ENCODE data around the gene PRDM16. TPM values are rescaled to one million over a fixed set of nuclear protein-coding genes. Genes with fewer than 3 reads are reported as not detected.

PRDM16 gene
- total RNA-seq, 1 experiment from 2014 or later: 0.04 TPM

GRCh38 chr1:3033040-3033789, 35.8 kb upstream of the PRDM16 start:
- no peak for ATAC-seq
- CTCF ChIA-PET: no interaction called here
- no peaks in the 10 kb centered on the region for H3K9me2 ChIP-seq (replicated peaks; ENCODE audit: low read length)
- H3K79me2 ChIP-seq (ENCODE audit: low read length): no peaks in the 10 kb centered on the region
- intact Hi-C loops (cut with micrococcal nuclease): no loop called here
- no TSS peak for BruUV-seq (replicated peaks)
- TF ChIP-seq EZH2phosphoT487 (IDR thresholded peaks at IDR 0.05; ENCODE audit: borderline replicate concordance, low read length): no peak
- no peaks in the 10 kb centered on the region for H3K4me1 ChIP-seq (ENCODE audit: insufficient read depth, low read length)
- H3K9ac ChIP-seq (ENCODE audit: low read length): no peak overlapping the region
- no peak overlapping the region for H2AFZ ChIP-seq (ENCODE audit: low read length)
- H3K27ac ChIP-seq (ENCODE audit: low read length): no peak overlapping the region
- no peak for DNase-seq
- no peaks in the 10 kb centered on the region; the same call in 1 of the 2 replicates for H4K20me1 ChIP-seq (ENCODE audit: low read length)
- POLR2A ChIA-PET (ENCODE audit: unreplicated experiment): no interaction called here
- H3K4me3 ChIP-seq (ENCODE audit: low read length): no peak overlapping the region
- H3K4me2 ChIP-seq (ENCODE audit: low read length): no peak overlapping the region
- no peaks in the 10 kb centered on the region for H3F3A ChIP-seq (ENCODE audit: low read length, unreplicated experiment)
- H3K36me3 ChIP-seq (ENCODE audit: low read depth, low read length): no peaks in the 10 kb centered on the region
- H3K27me3 ChIP-seq (ENCODE audit: low read length): peaks cover 99% of the 10 kb centered on the region
- H3K9me3 ChIP-seq (ENCODE audit: low read length): no peaks in the 10 kb centered on the region

GRCh38 chr1:3033790-3034090, 35.3 kb upstream of the PRDM16 start:
- Histone ChIP-seq H3K4me3 (ENCODE audit: low read length) (no peak overlapping the region), H4K20me1 (ENCODE audit: low read length) (no peaks in the 10 kb centered on the region; the same call in 1 of the 2 replicates), H3K9me3 (ENCODE audit: low read length) (no peaks in the 10 kb centered on the region), H3K4me1 (ENCODE audit: insufficient read depth, low read length) (no peaks in the 10 kb centered on the region), H3K36me3 (ENCODE audit: low read depth, low read length) (no peaks in the 10 kb centered on the region), H2AFZ (ENCODE audit: low read length) (no peak overlapping the region), H3K9me2 (replicated peaks; ENCODE audit: low read length) (no peaks in the 10 kb centered on the region), H3K9ac (ENCODE audit: low read length) (no peak overlapping the region), H3K27ac (ENCODE audit: low read length) (no peak overlapping the region), H3K79me2 (ENCODE audit: low read length) (no peaks in the 10 kb centered on the region), H3F3A (ENCODE audit: low read length, unreplicated experiment) (no peaks in the 10 kb centered on the region), H3K4me2 (ENCODE audit: low read length) (no peak overlapping the region), H3K27me3 (ENCODE audit: low read length) (peaks cover 99% of the 10 kb centered on the region)
- intact Hi-C loops (cut with micrococcal nuclease): no loop called here
- BruUV-seq (replicated peaks): no TSS peak
- ATAC-seq: no peak
- ChIA-PET CTCF (no interaction called here), POLR2A (ENCODE audit: unreplicated experiment) (no interaction called here)
- DNase-seq: no peak
- TF ChIP-seq EZH2phosphoT487 (IDR thresholded peaks at IDR 0.05; ENCODE audit: borderline replicate concordance, low read length) (no peak), EZH2 (IDR thresholded peaks at IDR 0.05; ENCODE audit: low read length, unreplicated experiment) (no peak), CTCF (conservative IDR thresholded peaks at IDR 0.05; ENCODE audit: low read depth, low read length) (no peak)

GRCh38 chr1:3034162-3034561, 34.8 kb upstream of the PRDM16 start:
- DNase-seq: no peak
- POLR2A ChIA-PET (ENCODE audit: unreplicated experiment): no interaction called here
- CTCF ChIA-PET: no interaction called here

More at GRCh38 chr1:3034162-3034561, 34.8 kb upstream of the PRDM16 start:
- Histone ChIP-seq H3K4me3 (ENCODE audit: low read length) (no peak overlapping the region), H3K27me3 (ENCODE audit: low read length) (peaks cover 100% of the 10 kb centered on the region), H3K9ac (ENCODE audit: low read length) (no peak overlapping the region), H3K79me2 (ENCODE audit: low read length) (no peaks in the 10 kb centered on the region), H3K4me2 (ENCODE audit: low read length) (no peak overlapping the region), H3K27ac (ENCODE audit: low read length) (no peak overlapping the region), H3K9me2 (replicated peaks; ENCODE audit: low read length) (no peaks in the 10 kb centered on the region), H3K4me1 (ENCODE audit: insufficient read depth, low read length) (no peaks in the 10 kb centered on the region), H4K20me1 (ENCODE audit: low read length) (no peaks in the 10 kb centered on the region; the same call in 1 of the 2 replicates), H2AFZ (ENCODE audit: low read length) (no peak overlapping the region), H3K9me3 (ENCODE audit: low read length) (no peaks in the 10 kb centered on the region), H3F3A (ENCODE audit: low read length, unreplicated experiment) (no peaks in the 10 kb centered on the region), H3K36me3 (ENCODE audit: low read depth, low read length) (no peaks in the 10 kb centered on the region)
- no peak for ATAC-seq
- intact Hi-C loops (cut with micrococcal nuclease): no loop called here
- BruUV-seq (replicated peaks): no TSS peak
- no peak for TF ChIP-seq EZH2 (IDR thresholded peaks at IDR 0.05; ENCODE audit: low read length, unreplicated experiment)
- no peak for TF ChIP-seq EZH2phosphoT487 (IDR thresholded peaks at IDR 0.05; ENCODE audit: borderline replicate concordance, low read length)
- TF ChIP-seq CTCF (conservative IDR thresholded peaks at IDR 0.05; ENCODE audit: low read depth, low read length): no peak
